ENCODE results near the gene REEP1.
"Not testable (repeated sequence)": the region's sequence is repeated elsewhere in the genome, so short reads cannot be mapped to it uniquely, and the experiment has no call there.

REEP1 gene

GRCh38 chr2:86213699-86214502, 123.5 kb downstream of the REEP1 start:
- TF ChIP-seq PAX5 (IDR thresholded peaks at IDR 0.05; ENCODE audit: insufficient read depth, low read length, severe bottlenecking) (no peak), POLR2A (IDR thresholded peaks at IDR 0.05; ENCODE audit: low read depth, low read length) (no peak), POU2F2 (IDR thresholded peaks at IDR 0.05; ENCODE audit: low read depth, low read length) (no peak), TAF1 (IDR thresholded peaks at IDR 0.05; ENCODE audit: low read depth, low read length) (no peak), POLR2AphosphoS5 (IDR thresholded peaks at IDR 0.05; ENCODE audit: low read depth, low read length) (no peak), SPI1 (IDR thresholded peaks at IDR 0.05; ENCODE audit: low read depth, low read length) (no peak)
- no peak for FAIRE-seq
- DNase-seq (ENCODE audit: insufficient read length, low spot score): no peak

- DNase-seq (ENCODE audit: insufficient read length, low spot score) (no peak), FAIRE-seq (no peak)
- no peak for TF ChIP-seq POLR2A (IDR thresholded peaks at IDR 0.05; ENCODE audit: low read depth, low read length)
- TF ChIP-seq SPI1 (IDR thresholded peaks at IDR 0.05; ENCODE audit: low read depth, low read length): no peak
- TF ChIP-seq TAF1 (IDR thresholded peaks at IDR 0.05; ENCODE audit: low read depth, low read length): no peak
Measured at GRCh38 chr2:86213056-86213455, 124.4 kb downstream of the REEP1 start.

DNA sequence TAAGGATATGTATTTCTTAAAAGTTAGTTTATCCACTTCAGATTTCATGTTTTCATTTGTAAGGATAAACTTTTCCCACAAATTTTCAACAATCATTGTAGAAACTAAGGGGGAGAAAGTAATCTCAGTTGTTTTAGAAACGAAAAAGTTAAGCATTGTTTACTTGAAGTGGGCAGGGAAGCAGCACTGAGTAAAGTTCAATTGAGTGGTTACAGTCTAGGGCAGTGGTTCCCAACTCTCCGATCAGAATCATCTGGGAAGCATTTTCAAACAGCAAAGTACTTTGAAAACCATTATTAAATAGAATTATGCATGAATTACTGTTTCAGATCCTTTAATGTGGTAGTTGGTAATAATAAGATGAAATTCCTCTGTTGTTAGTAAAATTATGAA, 125.6 kb downstream of the REEP1 start:
- FAIRE-seq: no peak
- no peak for DNase-seq (ENCODE audit: insufficient read length, low spot score)
- TF ChIP-seq POLR2A (IDR thresholded peaks at IDR 0.05; ENCODE audit: low read depth, low read length) (no peak), PAX5 (IDR thresholded peaks at IDR 0.05; ENCODE audit: insufficient read depth, low read length, severe bottlenecking) (no peak), POU2F2 (IDR thresholded peaks at IDR 0.05; ENCODE audit: low read depth, low read length) (no peak)

DNA sequence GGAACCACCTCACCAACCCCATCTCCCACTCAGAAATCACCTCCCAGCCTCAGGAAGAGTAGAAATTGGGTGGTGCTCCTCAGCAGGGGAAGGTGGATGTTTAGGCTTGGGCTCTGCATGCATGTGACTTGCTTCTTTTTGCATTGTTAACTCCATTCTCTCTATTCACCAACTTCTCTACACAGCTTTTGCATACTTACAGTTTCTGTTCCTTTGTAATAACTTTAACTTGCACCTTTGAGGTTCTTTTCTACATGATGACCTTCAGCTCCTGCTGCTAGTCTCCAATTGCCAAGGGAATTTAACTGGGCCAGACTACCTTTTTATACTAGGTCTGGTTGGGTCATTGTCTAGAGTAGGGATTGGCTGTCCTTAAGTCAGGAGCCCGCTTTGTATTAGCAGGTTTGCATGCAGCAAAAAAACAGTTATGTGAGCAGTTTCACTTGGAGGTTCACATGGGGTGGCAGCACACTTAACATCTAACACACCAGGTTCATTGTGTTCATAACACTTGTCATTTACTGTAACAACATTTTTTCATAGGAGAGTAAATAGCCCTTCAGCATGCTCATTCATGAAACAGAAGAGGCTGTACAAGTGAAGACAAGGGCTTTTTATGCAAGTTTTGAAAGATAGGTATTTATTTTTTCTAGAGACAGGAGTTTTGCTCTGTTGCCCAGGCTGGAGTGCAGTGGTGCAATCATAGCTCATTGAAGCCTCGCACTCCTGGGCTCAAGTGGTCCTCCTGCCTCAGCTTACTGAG, 126.2 kb downstream of the REEP1 start:
- DNase-seq (ENCODE audit: insufficient read length, low spot score) (no peak), FAIRE-seq (peak; percentile 62)
- peak; percentile 42 for TF ChIP-seq SPI1 (IDR thresholded peaks at IDR 0.05; ENCODE audit: low read depth, low read length)
- no peak for TF ChIP-seq POU2F2 (IDR thresholded peaks at IDR 0.05; ENCODE audit: low read depth, low read length)

DNA sequence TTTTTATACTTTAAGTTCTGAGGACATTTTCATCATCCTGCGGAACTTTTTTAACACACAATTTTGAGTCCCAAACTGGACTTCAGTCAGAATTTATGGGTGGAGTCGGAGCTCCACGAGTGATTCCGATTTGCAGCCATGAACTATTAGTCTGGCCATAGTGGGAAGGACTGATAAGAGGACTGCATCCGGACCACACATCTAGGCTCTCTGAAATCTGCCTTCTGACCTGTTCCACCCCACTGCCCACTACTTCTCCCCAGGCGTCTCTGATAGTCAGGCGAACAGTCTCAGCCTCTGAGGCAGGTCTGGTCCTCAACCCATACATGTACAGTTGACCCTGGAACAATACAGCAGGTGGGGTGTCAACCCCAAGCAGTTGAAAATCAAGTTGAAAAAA, 133.0 kb downstream of the REEP1 start:
- DNase-seq (ENCODE audit: insufficient read length, low spot score) (no peak), FAIRE-seq (no peak)
- TF ChIP-seq TAF1 (IDR thresholded peaks at IDR 0.05; ENCODE audit: low read depth, low read length) (no peak), POLR2A (IDR thresholded peaks at IDR 0.05; ENCODE audit: low read depth, low read length) (no peak), POU2F2 (IDR thresholded peaks at IDR 0.05; ENCODE audit: low read depth, low read length) (no peak), SPI1 (IDR thresholded peaks at IDR 0.05; ENCODE audit: low read depth, low read length) (no peak), POLR2AphosphoS5 (IDR thresholded peaks at IDR 0.05; ENCODE audit: low read depth, low read length) (no peak), PAX5 (IDR thresholded peaks at IDR 0.05; ENCODE audit: insufficient read depth, low read length, severe bottlenecking) (no peak)

DNA sequence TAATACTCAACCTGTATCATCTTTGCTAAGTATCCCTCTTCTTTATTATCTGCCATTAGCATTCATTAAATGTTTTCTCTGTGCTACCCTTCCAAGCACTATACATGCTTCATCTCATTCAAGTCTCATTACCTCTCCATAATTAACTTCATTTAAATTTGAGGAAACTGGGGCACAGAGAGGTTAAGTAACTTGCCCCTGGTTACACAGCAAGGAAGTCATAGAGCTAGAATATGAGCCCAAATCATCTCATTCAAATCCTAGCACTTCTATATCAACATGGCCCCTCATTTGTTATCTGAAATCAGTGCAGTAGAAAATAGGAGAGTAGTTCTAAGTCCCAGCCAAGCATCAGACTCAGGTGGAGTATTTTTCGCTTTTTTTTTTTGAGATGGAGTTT, 133.8 kb downstream of the REEP1 start:
- DNase-seq (ENCODE audit: insufficient read length, low spot score): no peak

DNA sequence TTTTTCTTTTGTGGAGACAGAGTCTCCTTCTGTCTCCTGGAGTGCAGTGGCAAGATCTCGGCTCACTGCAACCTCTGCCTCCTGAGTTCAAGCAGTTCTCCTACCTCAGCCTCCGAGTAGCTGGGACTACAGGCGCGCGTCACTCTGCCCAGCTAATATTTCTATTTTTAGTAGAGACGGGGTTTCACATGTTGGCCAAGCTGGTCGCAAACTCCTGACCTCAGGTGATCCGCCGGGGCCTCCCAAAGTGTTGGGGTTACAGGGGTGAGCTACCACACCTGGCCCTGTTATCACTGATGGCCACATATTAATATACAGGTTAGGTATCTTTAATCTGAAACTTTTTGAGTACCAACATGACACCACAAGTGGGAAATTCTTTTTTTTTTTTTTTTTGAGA, 134.7 kb downstream of the REEP1 start:
- no peak for DNase-seq (ENCODE audit: insufficient read length, low spot score)
- no peak for TF ChIP-seq PAX5 (IDR thresholded peaks at IDR 0.05; ENCODE audit: insufficient read depth, low read length, severe bottlenecking)
- TF ChIP-seq SPI1 (IDR thresholded peaks at IDR 0.05; ENCODE audit: low read depth, low read length): no peak
- TF ChIP-seq POLR2AphosphoS5 (IDR thresholded peaks at IDR 0.05; ENCODE audit: low read depth, low read length): no peak
- TF ChIP-seq TAF1 (IDR thresholded peaks at IDR 0.05; ENCODE audit: low read depth, low read length): no peak
- FAIRE-seq: no peak

More for the DNA sequence above, 133.8 kb downstream of the REEP1 start:
- no peak for FAIRE-seq
- TF ChIP-seq POLR2A (IDR thresholded peaks at IDR 0.05; ENCODE audit: low read depth, low read length) (no peak), POU2F2 (IDR thresholded peaks at IDR 0.05; ENCODE audit: low read depth, low read length) (no peak), TAF1 (IDR thresholded peaks at IDR 0.05; ENCODE audit: low read depth, low read length) (no peak), POLR2AphosphoS5 (IDR thresholded peaks at IDR 0.05; ENCODE audit: low read depth, low read length) (no peak), PAX5 (IDR thresholded peaks at IDR 0.05; ENCODE audit: insufficient read depth, low read length, severe bottlenecking) (no peak), SPI1 (IDR thresholded peaks at IDR 0.05; ENCODE audit: low read depth, low read length) (no peak)

DNA sequence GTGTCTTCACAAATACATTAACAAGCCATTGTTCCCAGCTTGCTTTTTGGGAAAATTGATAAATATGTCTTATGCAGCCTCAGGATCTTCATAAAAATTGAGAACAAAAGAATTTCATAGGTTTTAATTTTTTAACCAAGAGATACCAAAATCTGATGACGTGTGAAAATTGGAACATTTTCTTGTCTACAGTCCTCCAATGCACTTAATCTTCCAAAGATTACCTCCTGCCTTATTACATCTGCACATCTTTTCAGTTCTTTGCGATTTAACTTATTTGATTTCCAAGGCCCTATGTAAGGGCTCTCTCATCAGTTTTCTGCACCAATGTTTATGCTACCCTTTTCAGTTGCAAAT, 135.1 kb downstream of the REEP1 start:
- DNase-seq (ENCODE audit: insufficient read length, low spot score) (no peak), FAIRE-seq (no peak)
- TF ChIP-seq PAX5 (IDR thresholded peaks at IDR 0.05; ENCODE audit: insufficient read depth, low read length, severe bottlenecking) (no peak), TAF1 (IDR thresholded peaks at IDR 0.05; ENCODE audit: low read depth, low read length) (no peak), SPI1 (IDR thresholded peaks at IDR 0.05; ENCODE audit: low read depth, low read length) (no peak), POU2F2 (IDR thresholded peaks at IDR 0.05; ENCODE audit: low read depth, low read length) (no peak), POLR2A (IDR thresholded peaks at IDR 0.05; ENCODE audit: low read depth, low read length) (no peak), POLR2AphosphoS5 (IDR thresholded peaks at IDR 0.05; ENCODE audit: low read depth, low read length) (no peak)

- FAIRE-seq (no peak), DNase-seq (ENCODE audit: insufficient read length, low spot score) (no peak)
- no peak for TF ChIP-seq TAF1 (IDR thresholded peaks at IDR 0.05; ENCODE audit: low read depth, low read length)
- TF ChIP-seq POU2F2 (IDR thresholded peaks at IDR 0.05; ENCODE audit: low read depth, low read length): no peak
- no peak for TF ChIP-seq POLR2AphosphoS5 (IDR thresholded peaks at IDR 0.05; ENCODE audit: low read depth, low read length)
- no peak for TF ChIP-seq POLR2A (IDR thresholded peaks at IDR 0.05; ENCODE audit: low read depth, low read length)
- no peak for TF ChIP-seq SPI1 (IDR thresholded peaks at IDR 0.05; ENCODE audit: low read depth, low read length)
- TF ChIP-seq PAX5 (IDR thresholded peaks at IDR 0.05; ENCODE audit: insufficient read depth, low read length, severe bottlenecking): no peak
Measured at GRCh38 chr2:86201671-86202335, 135.6 kb downstream of the REEP1 start.

DNA sequence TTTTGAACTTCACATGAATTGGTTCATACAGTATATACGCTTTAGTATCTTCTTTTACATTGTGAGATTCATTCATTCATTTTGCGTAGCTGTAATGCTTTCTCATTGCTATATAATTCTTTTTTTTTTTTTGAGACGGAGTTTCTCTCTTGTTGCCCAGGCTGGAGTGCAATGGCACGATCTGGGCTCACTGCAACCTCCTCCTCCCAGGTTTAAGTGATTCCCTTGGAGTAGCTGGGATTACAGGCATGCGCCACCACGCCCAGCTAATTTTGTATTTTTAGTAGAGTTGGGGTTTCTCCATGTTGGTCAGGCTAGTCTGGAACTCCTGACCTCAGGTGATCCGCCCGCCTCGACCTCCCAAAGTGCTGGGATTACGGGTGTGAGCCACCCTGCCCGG, 136.9 kb downstream of the REEP1 start:
- not testable (repeated sequence) for DNase-seq (ENCODE audit: insufficient read length, low spot score); FAIRE-seq
